Fibroblast of peridontal ligament (primary cell): Measurements from ENCODE around the gene SIN3B.
"Not testable (repeated sequence)": the region's sequence is repeated elsewhere in the genome, so short reads cannot be mapped to it uniquely, and the experiment has no call there.

ENCODE experiments used
- DNase-seq: peaks from one replicate; pipeline ENCODE4 v3.0.0-alpha.2; 2010; ENCODE audit errors: extremely low read depth

SIN3B gene, protein sequence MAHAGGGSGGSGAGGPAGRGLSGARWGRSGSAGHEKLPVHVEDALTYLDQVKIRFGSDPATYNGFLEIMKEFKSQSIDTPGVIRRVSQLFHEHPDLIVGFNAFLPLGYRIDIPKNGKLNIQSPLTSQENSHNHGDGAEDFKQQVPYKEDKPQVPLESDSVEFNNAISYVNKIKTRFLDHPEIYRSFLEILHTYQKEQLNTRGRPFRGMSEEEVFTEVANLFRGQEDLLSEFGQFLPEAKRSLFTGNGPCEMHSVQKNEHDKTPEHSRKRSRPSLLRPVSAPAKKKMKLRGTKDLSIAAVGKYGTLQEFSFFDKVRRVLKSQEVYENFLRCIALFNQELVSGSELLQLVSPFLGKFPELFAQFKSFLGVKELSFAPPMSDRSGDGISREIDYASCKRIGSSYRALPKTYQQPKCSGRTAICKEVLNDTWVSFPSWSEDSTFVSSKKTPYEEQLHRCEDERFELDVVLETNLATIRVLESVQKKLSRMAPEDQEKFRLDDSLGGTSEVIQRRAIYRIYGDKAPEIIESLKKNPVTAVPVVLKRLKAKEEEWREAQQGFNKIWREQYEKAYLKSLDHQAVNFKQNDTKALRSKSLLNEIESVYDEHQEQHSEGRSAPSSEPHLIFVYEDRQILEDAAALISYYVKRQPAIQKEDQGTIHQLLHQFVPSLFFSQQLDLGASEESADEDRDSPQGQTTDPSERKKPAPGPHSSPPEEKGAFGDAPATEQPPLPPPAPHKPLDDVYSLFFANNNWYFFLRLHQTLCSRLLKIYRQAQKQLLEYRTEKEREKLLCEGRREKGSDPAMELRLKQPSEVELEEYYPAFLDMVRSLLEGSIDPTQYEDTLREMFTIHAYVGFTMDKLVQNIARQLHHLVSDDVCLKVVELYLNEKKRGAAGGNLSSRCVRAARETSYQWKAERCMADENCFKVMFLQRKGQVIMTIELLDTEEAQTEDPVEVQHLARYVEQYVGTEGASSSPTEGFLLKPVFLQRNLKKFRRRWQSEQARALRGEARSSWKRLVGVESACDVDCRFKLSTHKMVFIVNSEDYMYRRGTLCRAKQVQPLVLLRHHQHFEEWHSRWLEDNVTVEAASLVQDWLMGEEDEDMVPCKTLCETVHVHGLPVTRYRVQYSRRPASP

GRCh38 chr19:16829010-16829821 is at the start of gene SIN3B:
TSS of gene SIN3B (plus strand) at chr19:16829398. CDS start at chr19:16829421, 23 bp downstream.
- peak; percentile 81 for DNase-seq

- DNase-seq, result no peak
These were observed 49.5 kb upstream of the SIN3B start for GRCh38 chr19:16779539-16780163.

DNA sequence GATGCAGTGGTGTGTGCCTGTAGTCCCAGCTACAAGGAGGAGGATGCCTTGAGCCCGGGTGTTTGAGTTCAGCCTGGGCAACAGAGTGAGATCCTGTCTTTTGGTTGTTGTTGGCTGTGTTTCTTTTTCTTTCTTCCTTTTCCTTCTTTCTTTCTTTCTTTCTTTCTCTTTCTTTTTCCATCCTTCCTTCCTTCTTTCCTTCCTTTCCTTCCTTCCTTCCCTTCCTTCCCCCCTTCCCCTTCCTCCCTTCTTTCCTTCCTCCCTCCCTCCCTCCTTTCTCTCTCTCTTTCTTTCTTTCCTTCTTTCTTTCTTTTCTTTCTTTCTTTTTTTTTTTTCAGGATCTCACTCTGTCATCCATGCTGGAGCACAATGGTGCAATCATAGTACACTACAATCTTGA is 46.5 kb upstream of the SIN3B start:
- DNase-seq, result no peak

DNA sequence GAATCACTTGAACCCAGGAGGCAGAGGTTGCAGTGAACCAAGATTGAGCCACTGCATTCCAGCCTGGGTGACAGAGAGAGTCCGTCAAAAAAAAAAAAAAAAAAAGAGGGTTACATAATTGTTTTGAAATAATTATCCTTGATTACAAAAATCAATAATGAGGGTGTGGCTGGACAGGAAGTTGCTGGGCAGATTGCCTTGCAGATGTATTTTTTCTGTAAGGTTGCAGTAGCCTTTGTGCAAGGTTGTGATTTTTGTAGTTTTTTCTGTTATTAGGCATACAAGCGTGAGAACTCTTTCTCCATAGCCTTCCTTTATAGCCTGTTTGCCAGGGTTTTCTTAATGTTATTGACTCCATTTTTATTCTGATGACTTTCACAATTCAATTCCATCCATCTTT is 40.7 kb upstream of the SIN3B start:
- no peak for DNase-seq

- DNase-seq, result no peak
These were observed 40.0 kb upstream of the SIN3B start for GRCh38 chr19:16789238-16789637.

- DNase-seq, result no peak
These were observed 39.1 kb upstream of the SIN3B start for GRCh38 chr19:16790051-16790450.

- DNase-seq, result no peak
These were observed 37.3 kb upstream of the SIN3B start for GRCh38 chr19:16791942-16792341.

DNA sequence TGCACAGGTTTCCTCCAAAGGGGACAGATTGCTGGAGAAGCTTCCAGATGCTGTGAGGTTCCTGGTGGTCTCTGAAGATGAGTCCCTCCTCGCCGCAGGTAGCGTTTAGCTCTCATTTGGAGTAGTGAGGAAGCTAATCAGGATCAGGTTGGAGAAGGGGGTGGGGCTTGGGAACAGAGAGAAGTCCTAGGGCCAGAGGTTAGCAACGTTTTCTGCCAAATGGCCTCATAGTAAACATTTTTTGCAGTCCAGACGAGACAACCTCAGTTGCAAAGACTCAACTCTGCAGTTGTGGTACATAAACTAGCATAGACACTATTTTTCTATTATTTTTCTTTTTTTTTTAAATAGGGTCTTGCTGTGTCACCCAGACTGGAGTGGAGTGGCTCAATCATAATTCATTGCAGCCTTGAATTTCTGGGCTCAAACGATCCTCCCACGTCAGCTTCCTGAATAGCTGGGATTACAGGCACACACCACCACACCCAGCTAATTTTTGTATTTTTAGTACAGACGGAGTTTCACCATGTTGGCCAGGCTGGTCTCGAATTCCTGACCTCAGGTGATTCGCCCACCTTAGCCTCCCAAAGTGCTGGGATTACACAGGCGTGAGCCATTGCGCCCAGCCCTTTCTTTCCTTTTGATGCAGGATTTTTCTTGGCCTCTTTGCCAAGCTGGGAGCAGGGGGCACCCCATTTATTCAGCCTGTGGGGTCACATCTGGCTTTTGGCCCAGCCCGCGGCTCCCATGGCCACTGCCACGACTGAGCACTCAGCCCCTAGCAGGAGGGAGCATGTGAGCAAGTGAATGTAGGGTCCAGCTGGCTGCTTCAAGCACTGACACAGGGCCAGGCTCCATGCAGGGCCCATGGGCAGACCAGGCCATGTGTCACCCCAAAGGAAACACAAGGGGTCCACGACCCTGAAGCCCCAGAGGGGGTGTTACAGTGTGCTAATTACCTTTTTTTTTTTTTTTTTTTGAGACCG is 34.4 kb upstream of the SIN3B start:
- DNase-seq, result no peak

GRCh38 chr19:16795731-16796130 is 33.5 kb upstream of the SIN3B start:
- DNase-seq, result no peak

DNA sequence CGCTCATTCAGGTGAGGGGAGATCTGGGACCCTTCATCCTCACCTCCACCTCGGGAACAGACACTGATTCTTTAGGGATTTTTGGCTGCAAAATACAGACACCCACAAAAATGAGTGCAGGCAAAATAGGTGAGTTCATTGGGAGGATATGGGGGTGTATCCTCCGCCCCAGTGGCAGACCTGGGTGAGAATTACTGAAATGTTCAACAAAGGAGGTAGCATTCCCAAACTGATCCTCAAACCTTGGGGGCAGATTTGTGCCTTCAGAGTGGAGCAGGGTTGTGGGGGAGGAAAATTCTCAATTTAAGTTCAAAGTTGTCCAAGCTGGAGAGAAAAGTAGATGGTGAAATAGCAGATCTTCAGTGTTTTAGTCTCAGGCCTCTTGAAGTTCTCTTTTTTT is 31.3 kb upstream of the SIN3B start:
- DNase-seq, result no peak

- DNase-seq, result not testable (repeated sequence)
These were observed 30.9 kb upstream of the SIN3B start for GRCh38 chr19:16798326-16798725.

- DNase-seq, result no peak
These were observed 29.5 kb upstream of the SIN3B start for GRCh38 chr19:16799740-16800139.

DNA sequence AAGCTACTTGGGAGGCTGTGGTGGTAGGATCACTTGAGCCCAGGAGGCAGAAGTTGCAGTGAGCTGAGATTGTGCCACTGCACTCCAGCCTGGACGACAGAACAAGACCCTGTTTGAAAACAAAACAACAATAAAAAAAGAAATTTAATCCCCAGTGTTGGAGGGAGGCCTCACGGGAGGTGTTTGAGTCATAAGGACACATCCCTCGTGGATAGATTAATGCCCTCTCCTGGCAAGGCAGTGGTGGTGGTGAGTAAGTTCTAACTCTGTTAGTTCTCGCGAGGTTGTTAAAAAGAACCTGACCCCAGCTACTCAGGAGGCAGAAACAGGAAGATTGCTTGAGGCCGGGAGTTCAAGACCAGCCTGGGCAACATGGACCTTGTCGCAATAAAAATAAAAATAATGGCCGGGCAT is 27.6 kb upstream of the SIN3B start:
- DNase-seq, result peak; percentile 28

- DNase-seq, result no peak
These were observed 25.0 kb upstream of the SIN3B start for GRCh38 chr19:16804176-16804575.

DNA sequence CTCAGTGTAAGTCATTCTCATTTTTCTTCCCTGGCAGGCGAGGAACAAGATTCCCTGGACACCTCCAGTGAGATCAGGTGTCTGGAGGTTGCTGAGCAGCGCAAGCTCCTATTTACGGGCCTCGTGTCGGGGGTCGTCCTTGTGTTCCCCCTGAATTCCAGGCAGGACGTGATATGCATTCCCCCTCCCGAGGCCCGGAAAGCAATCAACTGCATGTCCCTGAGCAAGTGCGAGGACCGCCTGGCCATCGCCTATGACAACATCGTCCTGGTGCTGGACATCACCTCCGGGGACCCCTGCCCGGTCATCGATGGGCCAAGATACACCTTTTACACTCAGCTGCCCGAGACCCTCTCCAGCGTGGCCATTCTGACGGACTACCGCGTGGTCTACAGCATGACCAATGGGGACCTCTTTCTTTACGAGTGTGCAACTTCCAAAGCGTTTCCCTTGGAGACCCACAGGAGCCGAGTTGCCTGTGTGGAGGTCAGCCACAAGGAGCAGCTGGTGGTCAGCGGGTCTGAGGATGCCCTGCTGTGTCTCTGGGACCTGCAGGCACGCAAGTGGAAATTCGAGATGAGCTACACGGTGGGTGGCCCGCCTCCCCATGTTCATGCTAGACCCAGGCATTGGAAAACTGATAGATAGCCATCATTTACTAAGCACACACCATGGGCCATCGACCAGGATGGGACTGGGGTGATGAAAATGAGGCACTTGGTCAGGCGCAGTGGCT is 21.5 kb upstream of the SIN3B start:
- DNase-seq, result no peak

DNA sequence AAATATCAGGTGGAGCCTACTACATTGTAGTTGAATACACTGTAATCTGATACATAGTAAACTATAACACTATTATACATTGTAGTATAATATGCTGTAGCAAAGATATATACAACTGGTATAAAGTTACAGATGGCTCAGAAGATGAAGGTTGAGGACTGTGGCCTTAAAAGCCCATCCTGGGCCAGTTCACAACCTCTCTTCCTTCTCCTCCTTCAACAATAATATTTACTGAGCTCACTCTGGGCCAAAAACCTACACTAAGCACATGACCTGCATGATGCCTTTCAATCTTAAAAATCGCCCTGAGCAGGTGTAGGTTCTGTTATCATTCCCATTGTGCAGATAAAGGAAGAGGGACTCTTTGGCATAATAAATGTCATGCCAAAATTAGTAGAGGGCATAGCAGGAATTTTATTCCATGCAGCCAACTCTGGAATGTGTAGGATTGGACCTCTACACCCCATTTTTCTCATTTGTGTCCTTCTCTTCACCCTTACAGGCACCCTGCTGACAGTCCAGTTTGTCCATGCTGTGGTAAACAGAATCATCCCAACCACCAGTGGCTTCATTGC is 14.6 kb upstream of the SIN3B start:
- peak; percentile 40 for DNase-seq

- DNase-seq, result no peak
These were observed 9.1 kb upstream of the SIN3B start for GRCh38 chr19:16820056-16820455.

GRCh38 chr19:16821081-16821480 is 8.1 kb upstream of the SIN3B start:
- DNase-seq, result no peak

GRCh38 chr19:16822648-16823047 is 6.5 kb upstream of the SIN3B start:
- no peak for DNase-seq
